HepG2 (cell line): ENCODE measurements around the gene CD79A. TPM values are rescaled to one million over a fixed set of nuclear protein-coding genes. Genes with fewer than 3 reads are reported as not detected.

Experiments used
- ATAC-seq: fragments of 200-7000 bp; cut with Tn5 transposase; 3 replicates; pipeline ENCODE4 v1.9.1; 2020; ENCODE audit warnings: mild to moderate bottlenecking, moderate library complexity
- BruUV-seq: library from RNA; stranded (reverse); fragments of 400-500 nt; replicated peaks from 2 replicates; lab custom pipeline; 2021; lab: Mats Ljungman, UMichigan
- CTCF ChIA-PET: fragments of 300-600 bp; formaldehyde crosslinking; extraction: SDS; loops from one replicate; lab custom pipeline; 2021; ENCODE audit warnings: low total read pairs, inconsistent platforms, low intra/inter-chr PET ratio; lab: Yijun Ruan, JAX
- POLR2A ChIA-PET: fragments of 350-600 bp; sonication (Branson Sonifier 250); formaldehyde crosslinking; loops from one replicate; lab custom pipeline; 2020; ENCODE audit warnings: antibody characterized with exemption, inconsistent platforms; lab: Yijun Ruan, JAX
- DNase-seq: peaks from one replicate; pipeline ENCODE4 v3.0.0-alpha.2; 2015; ENCODE audit warnings: low spot score
- FAIRE-seq: peaks from 3 replicates; lab custom pipeline; 2011; peaks lifted over from hg19 to GRCh38; lab: Jason Lieb, UNC
- H2AFZ ChIP-seq: one replicate; pipeline ENCODE4 v1.6.1; 2011; ENCODE audit warnings: low read length, inconsistent platforms
- H3K27ac ChIP-seq: fragments of 300-600 bp; 3 replicates; pipeline ENCODE4 v1.8.0; 2011; ENCODE audit warnings: mixed run types, mild to moderate bottlenecking, mixed read lengths, low read length, inconsistent platforms; ENCODE audit not compliant: insufficient read depth; ENCODE audit errors: extremely low read length
- H3K27me3 ChIP-seq, 2 experiments: fragments of 200-600 bp in 1 of 2; 2 replicates in 1 of 2; 3 replicates in 1 of 2; pipeline versions ENCODE4 v1.6.0 to v1.8.0; 2011; ENCODE audit warnings: low read length in 2 of 2, mild to moderate bottlenecking in 2 of 2, moderate library complexity in 2 of 2, inconsistent platforms in 1 of 2; ENCODE audit not compliant: insufficient read depth in 2 of 2, control insufficient read depth in 1 of 2
- H3K36me3 ChIP-seq, 2 experiments: fragments of 200-600 bp in 1 of 2; replicated peaks in 1 of 2; 2 replicates in 1 of 2; 3 replicates in 1 of 2; pipeline versions ENCODE4 v1.5.1 to v1.8.0; 2011; ENCODE audit warnings: low read length in 2 of 2, inconsistent platforms in 1 of 2; ENCODE audit not compliant: insufficient read depth in 2 of 2, control insufficient read depth in 1 of 2
- H3K4me1 ChIP-seq: 2 replicates; pipeline ENCODE4 v1.5.1; 2012; ENCODE audit warnings: low read length, inconsistent platforms; ENCODE audit not compliant: insufficient read depth
- H3K4me2 ChIP-seq: 2 replicates; pipeline ENCODE4 v1.6.0; 2011; ENCODE audit warnings: low read depth, low read length, inconsistent platforms
- H3K4me3 ChIP-seq, 3 experiments: fragments of 200-600 bp in 1 of 3; sonication (generic), shearing (Covaris generic) in 1 of 3; replicated peaks in 1 of 3; 2 replicates each; pipeline ENCODE4 v1.5.1; 2011 to 2016; ENCODE audit warnings: low read length in 3 of 3, inconsistent platforms in 2 of 3, low read depth in 2 of 3, mild to moderate bottlenecking in 2 of 3, control low read depth in 1 of 3, mixed read lengths in 1 of 3; ENCODE audit not compliant: insufficient read depth in 1 of 3
- H3K79me2 ChIP-seq: one replicate; pipeline ENCODE4 v1.6.1; 2011; ENCODE audit warnings: low read length, inconsistent platforms; ENCODE audit not compliant: insufficient read depth
- H3K9ac ChIP-seq: 2 replicates; pipeline ENCODE4 v1.6.0; 2011; ENCODE audit warnings: mild to moderate bottlenecking, low read depth, low read length, inconsistent platforms; ENCODE audit not compliant: insufficient read depth
- H3K9me3 ChIP-seq: 2 replicates; pipeline ENCODE4 v1.5.1; 2012; ENCODE audit warnings: mild to moderate bottlenecking, low read length
- H4K20me1 ChIP-seq: 2 replicates; pipeline ENCODE4 v1.6.0; 2011; ENCODE audit warnings: inconsistent platforms, mild to moderate bottlenecking, low read length, moderate library complexity; ENCODE audit not compliant: insufficient read depth
- ELF1 ChIP-seq: sonication (generic); formaldehyde crosslinking; IDR thresholded peaks from 2 replicates; pipeline ENCODE4 v1.4.0; 2020; ENCODE audit warnings: missing genetic modification reagents
- FLYWCH1 ChIP-seq: sonication (generic); formaldehyde crosslinking; IDR thresholded peaks from 2 replicates; pipeline ENCODE4 v1.8.1; 2023; ENCODE audit warnings: mild to moderate bottlenecking, missing genetic modification reagents
- HNF4A ChIP-seq: sonication (generic); formaldehyde crosslinking; IDR thresholded peaks from 2 replicates; pipeline ENCODE4 v1.4.0; 2020; ENCODE audit warnings: missing genetic modification reagents
- KDM6A ChIP-seq: IDR thresholded peaks from 2 replicates; pipeline ENCODE4 v1.6.1; 2016; ENCODE audit warnings: low read depth
- MBD4 ChIP-seq: IDR thresholded peaks from 2 replicates; pipeline ENCODE4 v1.6.1; 2012; ENCODE audit warnings: low read length, inconsistent platforms, borderline replicate concordance
- MTA1 ChIP-seq: sonication (generic); formaldehyde crosslinking; IDR thresholded peaks from 2 replicates; pipeline ENCODE4 v1.4.0; 2020; ENCODE audit warnings: missing genetic modification reagents, mild to moderate bottlenecking, borderline replicate concordance
- NCOA5 ChIP-seq: sonication (generic); formaldehyde crosslinking; IDR thresholded peaks from 2 replicates; pipeline ENCODE4 v1.4.0; 2020; ENCODE audit warnings: missing genetic modification reagents
- SMYD3 ChIP-seq: sonication (generic); formaldehyde crosslinking; IDR thresholded peaks from 2 replicates; pipeline ENCODE4 v1.8.1; 2023; ENCODE audit warnings: mild to moderate bottlenecking, missing genetic modification reagents
- STAT5B ChIP-seq: sonication (generic); formaldehyde crosslinking; IDR thresholded peaks from 2 replicates; pipeline ENCODE4 v1.4.0; 2020; ENCODE audit warnings: missing genetic modification reagents
- TBP ChIP-seq: sonication (generic); formaldehyde crosslinking; IDR thresholded peaks from 2 replicates; pipeline ENCODE4 v1.5.0; 2020; ENCODE audit warnings: missing genetic modification reagents
- ZC3H13 ChIP-seq: sonication (generic); formaldehyde crosslinking; IDR thresholded peaks from 2 replicates; pipeline ENCODE4 v1.8.1; 2023; ENCODE audit warnings: mild to moderate bottlenecking, missing genetic modification reagents, moderate library complexity
- ZKSCAN1 ChIP-seq: fragments of 150-350 bp; IDR thresholded peaks from 2 replicates; pipeline ENCODE4 v1.6.1; 2014; ENCODE audit warnings: low read length
- ZMYM2 ChIP-seq: sonication (generic); formaldehyde crosslinking; IDR thresholded peaks from 2 replicates; pipeline ENCODE4 v1.8.0; 2022; ENCODE audit warnings: mild to moderate bottlenecking, missing genetic modification reagents
- WGBS: methylation state at CpG from one replicate; pipeline ENCODE4 v1.1.6; 2017; ENCODE audit warnings: low lambda C conversion rate; 5-methylcytosine and 5-hydroxymethylcytosine counted together
- in situ Hi-C: cut with HindIII; loops from 2 replicates; pipeline ENCODE4 v1.10.0; 2017; ENCODE audit warnings: low pct_unique_long_range_greater_than_20kb; ENCODE audit not compliant: extremely low pct_ligation_motif_present
- intact Hi-C: fragments of 100-400 bp; cut with micrococcal nuclease; formaldehyde crosslinking; loops from one replicate; pipeline ENCODE4 v1.10.0; 2022; ENCODE audit not compliant: unreplicated experiment
- polyA plus RNA-seq, 8 experiments: library from polyadenylated mRNA; depleted of rRNA in 3 of 8; stranded (reverse) in 7 of 8; unstranded in 1 of 8; fragments of >200 nt; fragmentation: Illumina TruSeq in 4 of 8; extraction: Trizol in 4 of 8; gene quantifications; 2 replicates each; pipeline versions ENCODE4 v1.2.1 to v1.2.3, GENCODE V29; 2011 to 2016; ENCODE audit warnings: low read depth in 4 of 8, missing spikeins in 1 of 8, mixed read lengths in 1 of 8; ENCODE audit not compliant: insufficient read depth in 1 of 8
- total RNA-seq, 5 experiments: library from RNA; depleted of rRNA; stranded (reverse); fragments of >200 nt; fragmentation: Illumina TruSeq; extraction: Trizol; gene quantifications; 2 replicates each; pipeline ENCODE4 v1.2.3, GENCODE V29; 2016; ENCODE audit warnings: low read depth in 1 of 5
- TF ChIP-seq, protein P1 (sequence below): sonication (generic); formaldehyde crosslinking; IDR thresholded peaks from 2 replicates; pipeline ENCODE4 v1.8.1; 2023; ENCODE audit warnings: mild to moderate bottlenecking, missing genetic modification reagents
- TF ChIP-seq, protein P2 (sequence below): sonication (generic); formaldehyde crosslinking; IDR thresholded peaks from 2 replicates; pipeline ENCODE4 v1.5.0; 2020; ENCODE audit warnings: mild to moderate bottlenecking, missing genetic modification reagents, borderline replicate concordance

The CD79A gene
- total and polyA plus RNA-seq, 2 of the 13 experiments (the other 11 are each of a cell fraction or from before 2014, with no cell fraction given), result 0.24 to 0.33 TPM

- FAIRE-seq (no peak), DNase-seq (no peak), ATAC-seq (no peak)
- peaks cover 41% of the 10 kb centered on the region for H3K4me1 ChIP-seq
- POLR2A ChIA-PET, result no interaction called here
- no peak overlapping the region for H3K27ac ChIP-seq
- in situ Hi-C loops, result loop anchor here (5.0 to 10.0 kb wide), 2 partner anchors 54 to 77 kb away; partner anchors contain the start of gene RABAC1
- H3K36me3 ChIP-seq, result no peaks in the 10 kb centered on the region
- no peak overlapping the region for H2AFZ ChIP-seq
- H4K20me1 ChIP-seq, result no peaks in the 10 kb centered on the region
- TF ChIP-seq MTA1 (CRISPR knock-in tag) (no peak), STAT5B (CRISPR knock-in tag) (no peak), FLYWCH1 (CRISPR knock-in tag) (no peak), KDM6A (CRISPR knock-in tag) (no peak), NCOA5 (CRISPR knock-in tag) (no peak), HNF4A (CRISPR knock-in tag) (no peak), MBD4 (no peak), SMYD3 (CRISPR knock-in tag) (no peak), ZMYM2 (CRISPR knock-in tag) (no peak), TBP (CRISPR knock-in tag) (no peak), ZC3H13 (CRISPR knock-in tag) (no peak), ZKSCAN1 (no peak), ELF1 (CRISPR knock-in tag) (no peak)
- TF ChIP-seq, protein P1, sequence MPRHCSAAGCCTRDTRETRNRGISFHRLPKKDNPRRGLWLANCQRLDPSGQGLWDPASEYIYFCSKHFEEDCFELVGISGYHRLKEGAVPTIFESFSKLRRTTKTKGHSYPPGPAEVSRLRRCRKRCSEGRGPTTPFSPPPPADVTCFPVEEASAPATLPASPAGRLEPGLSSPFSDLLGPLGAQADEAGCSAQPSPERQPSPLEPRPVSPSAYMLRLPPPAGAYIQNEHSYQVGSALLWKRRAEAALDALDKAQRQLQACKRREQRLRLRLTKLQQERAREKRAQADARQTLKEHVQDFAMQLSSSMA (CRISPR knock-in tag), result no peak
- TF ChIP-seq, protein P2, sequence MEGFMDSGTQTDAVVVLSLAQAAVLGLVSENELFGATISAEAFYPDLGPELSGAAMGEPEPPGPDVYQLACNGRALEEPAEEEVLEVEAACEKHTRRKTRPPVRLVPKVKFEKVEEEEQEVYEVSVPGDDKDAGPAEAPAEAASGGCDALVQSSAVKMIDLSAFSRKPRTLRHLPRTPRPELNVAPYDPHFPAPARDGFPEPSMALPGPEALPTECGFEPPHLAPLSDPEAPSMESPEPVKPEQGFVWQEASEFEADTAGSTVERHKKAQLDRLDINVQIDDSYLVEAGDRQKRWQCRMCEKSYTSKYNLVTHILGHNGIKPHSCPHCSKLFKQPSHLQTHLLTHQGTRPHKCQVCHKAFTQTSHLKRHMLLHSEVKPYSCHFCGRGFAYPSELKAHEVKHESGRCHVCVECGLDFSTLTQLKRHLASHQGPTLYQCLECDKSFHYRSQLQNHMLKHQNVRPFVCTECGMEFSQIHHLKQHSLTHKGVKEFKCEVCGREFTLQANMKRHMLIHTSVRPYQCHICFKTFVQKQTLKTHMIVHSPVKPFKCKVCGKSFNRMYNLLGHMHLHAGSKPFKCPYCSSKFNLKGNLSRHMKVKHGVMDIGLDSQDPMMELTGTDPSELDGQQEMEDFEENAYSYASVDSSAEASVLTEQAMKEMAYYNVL (CRISPR knock-in tag), result no peak
- TF ChIP-seq, all 625 proteins: peak for 0
- Histone ChIP-seq H3K9me3 (no peaks in the 10 kb centered on the region), H3K4me3 (no peak overlapping the region), H3K79me2 (peaks cover 10% of the 10 kb centered on the region), H3K27me3 (peaks cover 1 to 6% of the 10 kb centered on the region in 2 experiments; a peak in 3 of 5 replicates), H3K9ac (no peak overlapping the region), H3K4me2 (no peak overlapping the region)
- CTCF ChIA-PET, result no interaction called here
- intact Hi-C loops, result no loop called here
- BruUV-seq, result no TSS peak
- 65% methylated on average over 5 of the region's 5 CpGs for WGBS
Observed at GRCh38 chr19:41880329-41880708, 3.2 kb downstream of the CD79A start.
